ENCODE measurements around the gene CSPG4.
A peak's percentile ranks its signal among the peaks of the same experiment; 100 is the strongest.

CSPG4 gene

DNA sequence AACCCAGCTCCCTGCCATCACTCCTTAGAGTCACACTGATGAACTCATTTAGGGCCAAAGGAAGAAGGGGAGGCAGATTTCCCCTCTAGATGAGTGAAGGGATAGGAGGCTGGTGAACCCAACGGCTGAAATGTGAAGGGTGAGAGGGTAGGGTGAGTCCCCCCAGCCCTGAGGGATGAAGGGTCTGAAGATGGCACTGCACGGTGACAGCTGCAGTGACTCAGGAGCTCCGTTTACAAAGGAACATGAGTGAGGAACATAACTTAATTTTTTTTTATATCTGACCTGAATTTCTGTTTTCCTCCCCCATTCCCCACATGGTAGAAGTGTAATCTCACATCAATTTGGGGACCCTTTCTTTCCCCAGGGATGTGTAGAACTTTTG is 50.9 kb downstream of the CSPG4 start:
- Histone ChIP-seq H3K36me3 (ENCODE audit: insufficient read depth, insufficient read length, low read length) (peaks cover 32% of the 10 kb centered on the region), H3K9ac (ENCODE audit: insufficient read length, low read depth) (no peak overlapping the region), H3K4me1 (ENCODE audit: insufficient read depth, insufficient read length) (peaks cover 11% of the 10 kb centered on the region), H3K9me3 (ENCODE audit: insufficient read depth, low read length) (no peaks in the 10 kb centered on the region), H3K4me3 (ENCODE audit: insufficient read length, low read depth) (no peak overlapping the region), H3K27me3 (ENCODE audit: insufficient read depth, insufficient read length) (no peaks in the 10 kb centered on the region)
- TF ChIP-seq SUZ12 (IDR thresholded peaks at IDR 0.05; ENCODE audit: extremely low read depth, insufficient read depth, insufficient read length) = no peak
- TF ChIP-seq ZNF274 (IDR thresholded peaks at IDR 0.05; ENCODE audit: low read depth, low read length) = no peak
- no peak for TF ChIP-seq YY1 (IDR thresholded peaks at IDR 0.05; ENCODE audit: insufficient read depth, insufficient read length)
- no peak for DNase-seq (ENCODE audit: low read depth, low spot score)

DNA sequence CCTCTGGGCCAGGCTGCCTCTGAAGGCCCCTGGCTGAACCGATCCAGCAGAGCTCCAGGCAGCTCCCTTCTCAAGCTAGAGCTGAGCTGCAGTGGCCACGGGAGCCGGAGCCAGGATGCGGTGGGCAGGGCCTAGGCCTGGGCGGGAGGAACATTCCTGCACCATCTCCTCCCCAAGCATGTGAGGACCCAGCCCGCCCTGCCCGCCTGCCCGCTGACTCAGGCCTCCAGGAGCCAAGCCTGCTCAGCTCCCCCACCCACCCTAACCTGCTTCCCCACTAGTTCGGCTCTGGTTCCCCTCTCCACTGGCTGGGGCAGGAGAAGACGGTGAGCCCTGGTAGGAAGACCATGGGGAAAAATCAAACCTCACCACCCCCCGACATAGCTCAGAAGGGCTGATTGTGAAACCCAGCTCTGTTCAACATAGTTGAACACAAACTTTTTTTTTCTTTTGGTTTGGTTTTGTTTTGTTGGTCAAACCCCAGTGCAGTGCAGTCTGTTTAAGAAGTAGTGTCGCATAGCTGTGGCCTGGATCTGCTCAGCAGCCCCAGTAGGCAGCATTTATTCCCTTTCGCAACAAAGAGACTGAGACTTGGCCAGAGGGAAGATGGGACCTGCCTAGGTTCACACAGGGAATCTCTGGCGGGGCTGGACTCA is 51.4 kb downstream of the CSPG4 start:
- DNase-seq (ENCODE audit: low read depth, low spot score) = no peak
- peak overlapping the region; percentile 78 for H3K9ac ChIP-seq (ENCODE audit: insufficient read length, low read depth)
- peaks cover 8% of the 10 kb centered on the region for H3K4me1 ChIP-seq (ENCODE audit: insufficient read depth, insufficient read length)

DNA sequence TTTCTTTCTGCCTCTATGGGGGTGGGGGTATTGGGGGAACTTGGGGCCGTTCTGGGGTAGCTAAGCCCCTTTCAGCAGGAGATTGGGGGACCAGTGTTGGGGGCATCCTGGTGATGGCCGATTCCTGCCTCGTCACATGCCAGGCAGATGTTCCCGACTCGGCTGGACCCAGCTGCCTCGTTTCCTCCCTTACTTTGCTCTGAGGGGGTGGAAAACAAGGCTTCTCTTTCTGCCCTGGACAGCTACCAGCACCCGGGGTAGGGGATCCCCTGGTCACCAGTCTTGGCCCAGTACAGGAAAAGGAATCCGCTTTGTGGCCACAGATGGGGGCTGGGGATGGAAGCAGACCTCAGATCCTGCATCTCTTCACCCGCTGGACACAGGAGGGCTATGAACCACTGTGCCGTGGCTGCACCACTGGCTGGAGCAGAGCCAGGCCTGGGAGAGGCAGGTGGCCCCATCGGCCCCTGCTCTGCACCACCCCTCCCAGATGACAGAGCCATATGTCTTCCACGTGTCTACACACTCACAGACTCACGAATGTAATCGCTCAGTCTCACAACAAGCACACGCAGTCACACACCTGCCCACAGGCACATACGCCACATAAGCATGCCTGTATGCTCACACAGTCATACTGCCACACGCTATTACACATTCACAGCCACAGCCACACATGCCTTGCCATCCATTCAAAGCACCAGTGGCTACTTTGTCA is 52.6 kb downstream of the CSPG4 start:
- DNase-seq (ENCODE audit: low read depth, low spot score) = no peak
- Histone ChIP-seq H3K9ac (ENCODE audit: insufficient read length, low read depth) (peak overlapping the region; percentile 11), H3K27me3 (ENCODE audit: insufficient read depth, insufficient read length) (no peaks in the 10 kb centered on the region), H3K9me3 (ENCODE audit: insufficient read depth, low read length) (no peaks in the 10 kb centered on the region), H3K4me3 (ENCODE audit: insufficient read length, low read depth) (no peak overlapping the region), H3K4me1 (ENCODE audit: insufficient read depth, insufficient read length) (peaks cover 8% of the 10 kb centered on the region), H3K36me3 (ENCODE audit: insufficient read depth, insufficient read length, low read length) (peaks cover 48% of the 10 kb centered on the region)
- no peak for TF ChIP-seq SUZ12 (IDR thresholded peaks at IDR 0.05; ENCODE audit: extremely low read depth, insufficient read depth, insufficient read length)
- TF ChIP-seq ZNF274 (IDR thresholded peaks at IDR 0.05; ENCODE audit: low read depth, low read length) = no peak
- TF ChIP-seq YY1 (IDR thresholded peaks at IDR 0.05; ENCODE audit: insufficient read depth, insufficient read length) = no peak

More for the DNA sequence above, 51.4 kb downstream of the CSPG4 start:
- H3K4me3 ChIP-seq (ENCODE audit: insufficient read length, low read depth) = no peak overlapping the region
- no peaks in the 10 kb centered on the region for H3K9me3 ChIP-seq (ENCODE audit: insufficient read depth, low read length)
- H3K36me3 ChIP-seq (ENCODE audit: insufficient read depth, insufficient read length, low read length) = peaks cover 37% of the 10 kb centered on the region
- no peak for TF ChIP-seq ZNF274 (IDR thresholded peaks at IDR 0.05; ENCODE audit: low read depth, low read length)
- no peak for TF ChIP-seq SUZ12 (IDR thresholded peaks at IDR 0.05; ENCODE audit: extremely low read depth, insufficient read depth, insufficient read length)
- TF ChIP-seq YY1 (IDR thresholded peaks at IDR 0.05; ENCODE audit: insufficient read depth, insufficient read length) = no peak
- H3K27me3 ChIP-seq (ENCODE audit: insufficient read depth, insufficient read length) = no peaks in the 10 kb centered on the region

DNA sequence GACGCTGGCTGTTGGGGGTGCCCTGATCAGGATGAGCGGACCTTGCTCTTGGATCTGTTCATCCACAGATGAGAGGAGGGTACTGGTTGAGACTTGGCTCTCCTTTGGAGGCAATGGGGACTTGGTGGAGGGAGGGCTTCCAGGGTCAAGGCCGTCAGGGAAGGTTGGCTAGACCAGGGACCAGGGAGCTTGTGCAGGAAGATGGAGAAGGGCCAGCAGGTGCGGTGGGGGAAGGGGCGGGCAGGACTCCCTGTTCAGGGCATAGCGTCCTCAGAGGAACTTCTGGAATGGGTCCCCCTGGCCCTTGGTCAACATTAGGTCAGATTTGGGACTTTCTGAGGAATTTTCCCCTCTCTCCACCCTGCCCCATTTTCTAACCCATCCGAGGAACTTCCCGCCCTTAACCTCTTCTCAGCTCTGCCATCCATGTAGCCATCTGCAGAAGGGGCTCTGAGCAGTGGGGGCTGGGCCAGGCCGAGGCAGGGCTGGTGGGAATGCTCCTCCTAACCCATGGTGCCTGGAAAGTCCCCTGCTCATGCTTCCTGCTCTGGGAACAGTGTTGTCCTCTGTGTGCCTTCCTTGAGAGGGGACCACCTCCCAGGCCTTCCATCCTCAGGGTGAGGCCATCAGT is 53.4 kb downstream of the CSPG4 start:
- DNase-seq (ENCODE audit: low read depth, low spot score) = no peak
- Histone ChIP-seq H3K9me3 (ENCODE audit: insufficient read depth, low read length) (no peaks in the 10 kb centered on the region), H3K4me3 (ENCODE audit: insufficient read length, low read depth) (no peak overlapping the region), H3K27me3 (ENCODE audit: insufficient read depth, insufficient read length) (no peaks in the 10 kb centered on the region), H3K4me1 (ENCODE audit: insufficient read depth, insufficient read length) (peaks cover 8% of the 10 kb centered on the region), H3K36me3 (ENCODE audit: insufficient read depth, insufficient read length, low read length) (peaks cover 56% of the 10 kb centered on the region), H3K9ac (ENCODE audit: insufficient read length, low read depth) (no peak overlapping the region)
- TF ChIP-seq SUZ12 (IDR thresholded peaks at IDR 0.05; ENCODE audit: extremely low read depth, insufficient read depth, insufficient read length) (no peak), YY1 (IDR thresholded peaks at IDR 0.05; ENCODE audit: insufficient read depth, insufficient read length) (no peak), ZNF274 (IDR thresholded peaks at IDR 0.05; ENCODE audit: low read depth, low read length) (no peak)

DNA sequence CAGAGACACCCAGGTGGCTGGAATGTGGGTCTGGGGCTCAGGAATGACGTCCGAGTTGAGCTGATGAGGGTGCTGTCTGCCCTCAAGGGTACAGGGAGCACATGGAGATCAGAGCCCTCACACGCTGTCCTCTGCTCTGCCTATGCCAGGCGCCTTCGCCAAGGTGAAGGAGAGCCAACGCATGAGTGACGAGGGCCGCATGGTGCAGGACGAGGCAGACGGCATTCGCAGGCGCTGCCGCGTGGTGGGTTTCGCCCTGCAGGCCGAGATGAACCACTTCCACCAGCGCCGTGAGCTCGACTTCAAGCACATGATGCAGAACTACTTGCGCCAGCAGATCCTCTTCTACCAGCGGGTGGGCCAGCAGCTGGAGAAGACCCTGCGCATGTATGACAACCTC is 55.8 kb downstream of the CSPG4 start:
- H3K36me3 ChIP-seq (ENCODE audit: insufficient read depth, insufficient read length, low read length) = peaks cover 75% of the 10 kb centered on the region

DNA sequence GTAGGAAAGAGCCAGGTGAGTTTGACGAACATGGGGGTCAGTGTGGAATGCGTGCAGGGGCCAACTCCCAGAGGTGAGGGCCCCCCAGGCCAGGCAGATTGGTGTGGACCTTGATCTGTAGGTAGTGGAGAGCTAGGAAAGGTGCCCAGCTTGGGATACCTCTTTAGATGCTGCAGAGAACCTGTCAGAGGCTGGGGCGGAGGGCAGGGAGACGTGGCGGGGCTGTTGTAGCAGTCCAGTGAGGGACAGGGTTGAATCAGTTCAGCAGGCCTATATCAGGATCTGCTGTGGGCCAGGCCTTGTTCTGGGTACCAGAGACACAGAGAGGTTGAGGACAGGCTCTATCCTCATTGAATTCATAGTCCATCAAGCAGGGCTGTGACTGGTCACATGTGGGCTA is 56.3 kb downstream of the CSPG4 start:
- no peak overlapping the region for H3K4me3 ChIP-seq (ENCODE audit: insufficient read length, low read depth)
- no peaks in the 10 kb centered on the region for H3K9me3 ChIP-seq (ENCODE audit: insufficient read depth, low read length)
- no peak for TF ChIP-seq ZNF274 (IDR thresholded peaks at IDR 0.05; ENCODE audit: low read depth, low read length)
- TF ChIP-seq SUZ12 (IDR thresholded peaks at IDR 0.05; ENCODE audit: extremely low read depth, insufficient read depth, insufficient read length) = no peak
- no peak for TF ChIP-seq YY1 (IDR thresholded peaks at IDR 0.05; ENCODE audit: insufficient read depth, insufficient read length)
- H3K9ac ChIP-seq (ENCODE audit: insufficient read length, low read depth) = no peak overlapping the region
- DNase-seq (ENCODE audit: low read depth, low spot score) = no peak
- H3K4me1 ChIP-seq (ENCODE audit: insufficient read depth, insufficient read length) = peaks cover 19% of the 10 kb centered on the region
- peaks cover 79% of the 10 kb centered on the region for H3K36me3 ChIP-seq (ENCODE audit: insufficient read depth, insufficient read length, low read length)
- no peaks in the 10 kb centered on the region for H3K27me3 ChIP-seq (ENCODE audit: insufficient read depth, insufficient read length)

More for the DNA sequence above, 55.8 kb downstream of the CSPG4 start:
- DNase-seq (ENCODE audit: low read depth, low spot score) = no peak
- Histone ChIP-seq H3K9me3 (ENCODE audit: insufficient read depth, low read length) (no peaks in the 10 kb centered on the region), H3K9ac (ENCODE audit: insufficient read length, low read depth) (no peak overlapping the region), H3K4me1 (ENCODE audit: insufficient read depth, insufficient read length) (peaks cover 15% of the 10 kb centered on the region), H3K27me3 (ENCODE audit: insufficient read depth, insufficient read length) (no peaks in the 10 kb centered on the region), H3K4me3 (ENCODE audit: insufficient read length, low read depth) (no peak overlapping the region)
- TF ChIP-seq SUZ12 (IDR thresholded peaks at IDR 0.05; ENCODE audit: extremely low read depth, insufficient read depth, insufficient read length) (no peak), ZNF274 (IDR thresholded peaks at IDR 0.05; ENCODE audit: low read depth, low read length) (no peak), YY1 (IDR thresholded peaks at IDR 0.05; ENCODE audit: insufficient read depth, insufficient read length) (no peak)

DNA sequence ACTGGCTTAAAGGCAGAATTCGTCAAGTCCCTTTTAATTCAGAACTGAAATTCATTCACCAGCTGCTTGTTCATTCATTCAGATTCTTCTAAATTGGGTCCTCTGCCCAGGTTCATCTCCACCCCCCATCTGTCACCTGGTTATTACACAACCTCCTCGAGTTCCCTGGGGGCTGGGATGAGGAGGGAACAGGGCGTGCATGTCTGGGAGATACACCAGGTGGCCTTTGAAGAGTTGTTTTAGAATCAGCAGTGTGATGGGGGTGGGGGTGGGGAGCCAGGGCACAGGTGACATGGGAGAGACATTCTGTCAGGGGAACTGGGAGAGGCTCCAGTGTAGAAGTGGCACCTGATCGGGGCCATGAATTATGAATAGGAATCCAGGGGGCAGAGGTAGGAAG is 56.7 kb downstream of the CSPG4 start:
- peaks cover 83% of the 10 kb centered on the region for H3K36me3 ChIP-seq (ENCODE audit: insufficient read depth, insufficient read length, low read length)
- TF ChIP-seq ZNF274 (IDR thresholded peaks at IDR 0.05; ENCODE audit: low read depth, low read length) = no peak
- no peak for TF ChIP-seq SUZ12 (IDR thresholded peaks at IDR 0.05; ENCODE audit: extremely low read depth, insufficient read depth, insufficient read length)
- no peak for TF ChIP-seq YY1 (IDR thresholded peaks at IDR 0.05; ENCODE audit: insufficient read depth, insufficient read length)
- no peak for DNase-seq (ENCODE audit: low read depth, low spot score)

More for the DNA sequence above, 56.7 kb downstream of the CSPG4 start:
- Histone ChIP-seq H3K9me3 (ENCODE audit: insufficient read depth, low read length) (no peaks in the 10 kb centered on the region), H3K27me3 (ENCODE audit: insufficient read depth, insufficient read length) (no peaks in the 10 kb centered on the region), H3K9ac (ENCODE audit: insufficient read length, low read depth) (no peak overlapping the region), H3K4me3 (ENCODE audit: insufficient read length, low read depth) (no peak overlapping the region), H3K4me1 (ENCODE audit: insufficient read depth, insufficient read length) (peaks cover 23% of the 10 kb centered on the region)

All from NT2/D1 (cell line).